Prostate gland (tissue), 2 donors: Measurements from ENCODE around the gene SUSD3. TPM values are rescaled to one million over a fixed set of nuclear protein-coding genes. Genes with fewer than 3 reads are reported as not detected.

ENCODE experiments used
- DNase-seq: peaks from one replicate; pipeline ENCODE4 v3.0.0-alpha.2; 2019; ENCODE audit warnings: low spot score
- H3K27ac ChIP-seq, 2 donors: fragments of 200-600 bp; sonication (generic); 2 replicates each; pipeline ENCODE4 v1.5.1; 2017 to 2019
- H3K27me3 ChIP-seq: fragments of 200-600 bp; sonication (generic); replicated peaks from 2 replicates; pipeline ENCODE4 v1.5.1; 2019; ENCODE audit not compliant: insufficient read depth
- H3K36me3 ChIP-seq, 2 donors: fragments of 200-600 bp; sonication (generic); 1 replicate in 1 of 2; 2 replicates in 1 of 2; pipeline versions ENCODE4 v1.5.1 to v1.8.1; 2017 to 2019
- H3K4me1 ChIP-seq: fragments of 200-600 bp; sonication (generic); replicated peaks from 2 replicates; pipeline ENCODE4 v1.5.1; 2019
- H3K4me3 ChIP-seq, 2 donors: fragments of 200-600 bp; sonication (generic); 2 replicates each; pipeline ENCODE4 v1.5.1; 2017 to 2019
- H3K9me3 ChIP-seq: fragments of 200-600 bp; sonication (generic); 2 replicates; pipeline ENCODE4 v1.5.1; 2017
- CTCF ChIP-seq, 4 experiments: fragments of 200-600 bp in 2 of 4; fragments of 450-650 bp in 2 of 4; sonication (generic) in 2 of 4; IDR thresholded peaks; 1 replicate in 3 of 4; 2 replicates in 1 of 4; pipeline ENCODE4 v1.5.1; 2016 to 2019; ENCODE audit warnings: antibody characterized with exemption in 4 of 4, mild to moderate bottlenecking in 2 of 4, moderate library complexity in 2 of 4
- POLR2A ChIP-seq: fragments of 450-650 bp; IDR thresholded peaks from one replicate; pipeline ENCODE4 v1.6.1; 2016; ENCODE audit warnings: antibody characterized with exemption, mild to moderate bottlenecking
- POLR2AphosphoS5 ChIP-seq: sonication (generic); formaldehyde crosslinking; IDR thresholded peaks from one replicate; pipeline ENCODE4 v1.6.1; 2017; ENCODE audit warnings: antibody characterized with exemption
- WGBS: methylation state at CpG from one replicate; pipeline ENCODE4 v1.1.5; 2018; 5-methylcytosine and 5-hydroxymethylcytosine counted together
- intact Hi-C: fragments of 100-400 bp; cut with DNase I; formaldehyde crosslinking; loops from one replicate; pipeline ENCODE4 v1.14.2; 2022
- total RNA-seq, 2 donors: library from RNA; depleted of rRNA; stranded (reverse); fragments of >200 nt; gene quantifications; one replicate each; pipeline ENCODE4 v1.1.0, GENCODE V29; 2016

SUSD3 gene
- total RNA-seq, 2 donors from 2014 or later, result 2.2 to 471 TPM

GRCh38 chr9:93077367-93077766, 18.9 kb downstream of the SUSD3 start:
- Histone ChIP-seq H3K27me3 (no peaks in the 10 kb centered on the region), H3K27ac (no peak overlapping the region), H3K4me1 (no peaks in the 10 kb centered on the region), H3K36me3 (no peaks in the 10 kb centered on the region), H3K4me3 (no peak overlapping the region), H3K9me3 (no peaks in the 10 kb centered on the region)
- WGBS, result 100% methylated on average over 1 of the region's 1 CpG
- intact Hi-C loops, result no loop called here
- no peak for DNase-seq
- TF ChIP-seq POLR2AphosphoS5 (no peak), CTCF (IDR thresholded peaks at IDR 0.05) (no peak), POLR2A (no peak)

- TF ChIP-seq CTCF (IDR thresholded peaks at IDR 0.05) (no peak), POLR2A (no peak), POLR2AphosphoS5 (no peak)
- no peak for DNase-seq
- intact Hi-C loops, result no loop called here
- H3K27me3 ChIP-seq, result no peaks in the 10 kb centered on the region
- H3K27ac ChIP-seq, result no peak overlapping the region
- 97% methylated on average over 16 of the region's 16 CpGs for WGBS
- H3K4me1 ChIP-seq, result no peaks in the 10 kb centered on the region
- H3K9me3 ChIP-seq, result no peaks in the 10 kb centered on the region
- H3K36me3 ChIP-seq, result no peaks in the 10 kb centered on the region
- H3K4me3 ChIP-seq, result no peak overlapping the region
Observed at GRCh38 chr9:93077811-93078210, 19.3 kb downstream of the SUSD3 start.

- intact Hi-C loops, result no loop called here
- H3K4me3 ChIP-seq, result no peak overlapping the region
- whole genome bisulfite sequencing, result 91% methylated on average over 13 of the region's 13 CpGs
- H3K27ac ChIP-seq, result no peak overlapping the region
- H3K36me3 ChIP-seq, result no peaks in the 10 kb centered on the region
- H3K9me3 ChIP-seq, result no peaks in the 10 kb centered on the region
- no peak for DNase-seq
- TF ChIP-seq POLR2AphosphoS5 (no peak), CTCF (IDR thresholded peaks at IDR 0.05) (no peak), POLR2A (no peak)
- no peaks in the 10 kb centered on the region for H3K27me3 ChIP-seq
- no peaks in the 10 kb centered on the region for H3K4me1 ChIP-seq
Observed at GRCh38 chr9:93079371-93079770, 20.9 kb downstream of the SUSD3 start.

GRCh38 chr9:93080406-93080805, 21.9 kb downstream of the SUSD3 start:
- Histone ChIP-seq H3K27ac (no peak overlapping the region), H3K4me3 (no peak overlapping the region), H3K36me3 (no peaks in the 10 kb centered on the region), H3K9me3 (no peaks in the 10 kb centered on the region), H3K27me3 (no peaks in the 10 kb centered on the region), H3K4me1 (no peaks in the 10 kb centered on the region)
- TF ChIP-seq POLR2AphosphoS5, result no peak
- TF ChIP-seq CTCF (IDR thresholded peaks at IDR 0.05), result no peak
- no peak for TF ChIP-seq POLR2A
- 95% methylated on average over 9 of the region's 9 CpGs for WGBS
- no peak for DNase-seq
- intact Hi-C loops, result no loop called here

GRCh38 chr9:93081081-93081529, 22.6 kb downstream of the SUSD3 start:
- H3K9me3 ChIP-seq, result no peaks in the 10 kb centered on the region
- no peak overlapping the region for H3K27ac ChIP-seq
- DNase-seq, result no peak
- no peak for TF ChIP-seq CTCF (IDR thresholded peaks at IDR 0.05)
- no peak for TF ChIP-seq POLR2A
- H3K27me3 ChIP-seq, result no peaks in the 10 kb centered on the region
- no peaks in the 10 kb centered on the region for H3K36me3 ChIP-seq
- no peak overlapping the region for H3K4me3 ChIP-seq
- 94% methylated on average over 10 of the region's 10 CpGs for WGBS
- intact Hi-C loops, result no loop called here
- no peaks in the 10 kb centered on the region for H3K4me1 ChIP-seq
